ENCODE results near the gene AP2B1. TPM values are rescaled to one million over a fixed set of nuclear protein-coding genes. Genes with fewer than 3 reads are reported as not detected.
A peak's percentile ranks its signal among the peaks of the same experiment; 100 is the strongest.

Gene AP2B1
- total and polyA plus RNA-seq, 11 donors, result 25.0 to 166 (median 122) TPM

DNA sequence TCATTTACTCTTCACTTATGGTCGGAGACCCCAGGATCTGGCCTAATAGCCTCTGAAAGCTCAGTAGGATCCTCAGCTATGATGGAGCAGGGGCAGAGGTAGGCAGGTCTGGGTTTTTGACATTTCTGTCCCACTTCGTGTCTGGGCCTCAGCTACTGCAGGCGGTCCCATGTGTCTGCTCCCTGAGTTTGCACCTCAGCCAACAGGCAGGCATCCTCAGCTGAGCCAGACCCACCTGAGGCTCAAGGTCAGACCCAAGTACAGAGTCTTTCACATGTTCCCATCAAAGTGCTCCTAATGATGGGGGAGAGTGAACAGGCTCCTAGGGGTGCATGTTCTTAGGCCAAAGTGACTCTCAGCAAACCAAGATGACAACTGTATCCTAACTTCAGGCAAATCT lies 141.4 kb downstream of the AP2B1 start:
- Histone ChIP-seq H3K27ac (no peak overlapping the region), H3K9me3 (no peaks in the 10 kb centered on the region), H3K27me3 (no peaks in the 10 kb centered on the region), H3K36me3 (peaks cover 0 to 43% (median 21%) of the 10 kb centered on the region in 9 donors), H3K4me1 (peaks cover 0 to 47% (median 24%) of the 10 kb centered on the region in 12 donors), H3K4me3 (no peak overlapping the region)
- WGBS, 4 donors, result 90 to 93% (median 92%) methylated on average over 3 of the region's 3 CpGs
- DNase-seq, result no peak
- intact Hi-C loops (cut with DNase I), result no loop called here
- ATAC-seq, result no peak
- no peak for TF ChIP-seq POLR2A (IDR thresholded peaks at IDR 0.05)
- TF ChIP-seq, protein P1, sequence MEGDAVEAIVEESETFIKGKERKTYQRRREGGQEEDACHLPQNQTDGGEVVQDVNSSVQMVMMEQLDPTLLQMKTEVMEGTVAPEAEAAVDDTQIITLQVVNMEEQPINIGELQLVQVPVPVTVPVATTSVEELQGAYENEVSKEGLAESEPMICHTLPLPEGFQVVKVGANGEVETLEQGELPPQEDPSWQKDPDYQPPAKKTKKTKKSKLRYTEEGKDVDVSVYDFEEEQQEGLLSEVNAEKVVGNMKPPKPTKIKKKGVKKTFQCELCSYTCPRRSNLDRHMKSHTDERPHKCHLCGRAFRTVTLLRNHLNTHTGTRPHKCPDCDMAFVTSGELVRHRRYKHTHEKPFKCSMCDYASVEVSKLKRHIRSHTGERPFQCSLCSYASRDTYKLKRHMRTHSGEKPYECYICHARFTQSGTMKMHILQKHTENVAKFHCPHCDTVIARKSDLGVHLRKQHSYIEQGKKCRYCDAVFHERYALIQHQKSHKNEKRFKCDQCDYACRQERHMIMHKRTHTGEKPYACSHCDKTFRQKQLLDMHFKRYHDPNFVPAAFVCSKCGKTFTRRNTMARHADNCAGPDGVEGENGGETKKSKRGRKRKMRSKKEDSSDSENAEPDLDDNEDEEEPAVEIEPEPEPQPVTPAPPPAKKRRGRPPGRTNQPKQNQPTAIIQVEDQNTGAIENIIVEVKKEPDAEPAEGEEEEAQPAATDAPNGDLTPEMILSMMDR (IDR thresholded peaks at IDR 0.05), result no peak

DNA sequence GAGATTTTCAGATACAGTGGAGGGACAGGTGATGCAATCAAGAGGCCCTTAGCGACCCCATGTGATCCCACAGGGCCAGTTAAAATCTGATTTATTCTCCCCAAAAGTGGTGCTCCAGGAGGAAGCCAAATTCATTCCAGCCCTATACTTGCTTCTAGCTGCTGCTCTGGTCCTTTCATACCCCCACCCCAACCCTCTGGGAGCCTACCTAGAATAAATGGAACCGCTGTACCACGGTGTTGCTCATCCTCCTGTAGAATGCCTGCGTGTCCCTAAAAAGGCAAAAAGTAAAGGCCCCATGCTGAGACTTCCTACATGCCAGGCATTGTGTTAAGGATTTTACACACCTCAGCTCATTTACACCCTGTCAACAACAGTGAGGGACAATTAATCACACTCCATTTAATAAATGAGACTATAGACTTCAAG lies 142.3 kb downstream of the AP2B1 start:
- TF ChIP-seq, protein P1 (IDR thresholded peaks at IDR 0.05), result no peak
- TF ChIP-seq POLR2A (IDR thresholded peaks at IDR 0.05), result no peak
- Histone ChIP-seq H3K36me3 (peaks cover 0 to 35% (median 12%) of the 10 kb centered on the region in 9 donors), H3K9me3 (no peaks in the 10 kb centered on the region), H3K27ac (no peak overlapping the region), H3K4me3 (no peak overlapping the region), H3K4me1 (peaks cover 0 to 47% (median 24%) of the 10 kb centered on the region in 12 donors), H3K27me3 (no peaks in the 10 kb centered on the region)
- ATAC-seq, result no peak
- 83 to 97% (median 91%) methylated on average over 4 of the region's 4 CpGs for WGBS, 4 donors
- intact Hi-C loops (cut with DNase I), result no loop called here
- DNase-seq, result no peak

DNA sequence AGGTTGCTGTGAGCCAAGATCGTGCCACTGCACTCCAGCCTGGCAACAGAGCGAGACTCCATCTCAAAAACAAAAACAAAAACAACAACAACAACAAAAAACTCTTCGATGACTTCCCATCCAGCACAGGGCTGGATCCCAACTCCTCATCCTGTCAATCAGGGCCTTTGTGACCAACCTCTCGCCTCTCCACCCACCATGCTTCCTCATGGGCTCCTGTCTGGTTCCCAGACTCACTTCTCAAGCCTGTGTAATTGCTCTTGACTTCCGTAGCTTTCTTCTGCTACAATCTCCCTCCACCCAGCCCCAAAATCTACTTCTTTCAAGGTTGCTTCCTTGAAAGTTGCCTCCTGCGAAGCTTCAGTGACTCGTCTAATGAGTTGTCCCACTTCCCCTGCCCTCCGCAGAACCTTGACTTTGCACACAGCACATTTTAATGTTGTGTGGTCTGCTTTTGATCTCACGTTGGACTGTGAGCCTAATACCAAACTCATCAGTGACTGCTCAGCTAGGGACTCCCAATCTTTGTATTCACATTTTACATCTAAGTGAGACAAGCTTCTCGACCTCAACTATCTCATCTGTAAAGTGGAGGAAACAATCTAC lies 143.4 kb downstream of the AP2B1 start:
- H3K4me3 ChIP-seq, result no peak overlapping the region
- intact Hi-C loops (cut with DNase I), result no loop called here
- H3K9me3 ChIP-seq, result no peaks in the 10 kb centered on the region
- DNase-seq (no peak), ATAC-seq (no peak)
- TF ChIP-seq POLR2A (IDR thresholded peaks at IDR 0.05), result no peak
- TF ChIP-seq, protein P1 (IDR thresholded peaks at IDR 0.05), result no peak
- H3K36me3 ChIP-seq, result peaks cover 0 to 24% (median 1%) of the 10 kb centered on the region in 9 donors
- peaks cover 0 to 42% (median 24%) of the 10 kb centered on the region in 12 donors for H3K4me1 ChIP-seq
- no peak overlapping the region for H3K27ac ChIP-seq
- H3K27me3 ChIP-seq, result no peaks in the 10 kb centered on the region
- 86 to 88% (median 88%) methylated on average over 10 of the region's 10 CpGs for WGBS, 4 donors

DNA sequence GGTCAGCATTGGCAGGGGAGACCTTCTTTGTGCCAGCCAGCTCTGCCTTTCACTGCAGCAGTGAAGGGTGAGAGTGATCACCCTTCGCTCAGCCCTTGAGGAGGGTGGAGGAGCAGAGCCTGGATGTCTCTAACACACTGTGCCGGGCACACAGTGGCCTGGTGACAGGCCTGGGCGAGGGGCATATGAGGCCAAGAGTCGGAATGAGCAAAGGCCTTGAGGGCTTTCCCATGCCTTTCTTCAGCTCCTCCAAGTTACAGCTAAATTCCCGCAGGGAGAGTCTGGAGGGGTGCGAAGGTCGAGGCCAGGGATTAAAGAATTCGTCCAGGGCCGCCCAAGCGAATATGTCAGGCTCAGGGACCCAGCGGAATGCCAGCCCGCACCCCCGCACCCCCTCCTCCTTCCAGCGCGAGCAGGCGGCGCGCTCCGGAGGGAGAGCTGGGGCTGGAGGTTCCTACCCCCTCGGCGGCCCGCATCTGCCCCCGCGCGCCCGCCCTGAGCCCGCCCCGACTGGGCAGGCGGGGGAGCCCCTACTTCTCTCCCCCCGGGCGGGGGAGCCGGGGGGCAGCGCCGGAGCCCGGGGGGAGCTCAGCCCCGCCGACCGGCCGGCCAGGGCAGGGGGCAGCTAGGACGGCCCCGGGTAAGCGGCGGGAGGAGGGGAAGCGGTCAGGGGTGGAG lies 144.3 kb downstream of the AP2B1 start, which contains the start of gene RASL10B:
TSS of gene RASL10B (plus strand) at position 401 of the 678 bp plus-strand sequence. CDS start 3,546 bp downstream, outside the sequence.
- peaks cover 0 to 33% (median 20%) of the 10 kb centered on the region in 12 donors for H3K4me1 ChIP-seq

More for the DNA sequence above, 144.3 kb downstream of the AP2B1 start, which contains the start of gene RASL10B:
- ATAC-seq, result peak; percentile 19 to 89 (median 87)
- intact Hi-C loops (cut with DNase I), result no loop called here
- Histone ChIP-seq H3K27ac (peak within 1 kb of the TSS in 6 of 12 donors; percentile 39 to 71 (median 63)), H3K4me3 (peak within 1 kb of the TSS; percentile 44 to 90 (median 70)), H3K36me3 (peaks cover 0 to 17% (median 0%) of the 10 kb centered on the region in 9 donors), H3K9me3 (no peaks in the 10 kb centered on the region), H3K27me3 (no peaks in the 10 kb centered on the region)
- no peak for TF ChIP-seq POLR2A (IDR thresholded peaks at IDR 0.05)
- TF ChIP-seq, protein P1 (IDR thresholded peaks at IDR 0.05), result no peak
- WGBS, 4 donors, result 3 to 8% (median 6%) methylated on average over 10 to 44 of the region's 44 CpGs
- peak; percentile 58 to 75 (median 69) for DNase-seq

Data from heart left ventricle (tissue), 16 donors.